HG03432 (cell line): Measurements from ENCODE around the gene C17orf50.

Experiments used
- ATAC-seq: cut with Tn5 transposase; IDR thresholded peaks from one replicate; pipeline ENCODE4 v1.9.1; 2021; ENCODE audit warnings: mild to moderate bottlenecking, moderate library complexity; ENCODE audit not compliant: unreplicated experiment

Gene C17orf50

DNA sequence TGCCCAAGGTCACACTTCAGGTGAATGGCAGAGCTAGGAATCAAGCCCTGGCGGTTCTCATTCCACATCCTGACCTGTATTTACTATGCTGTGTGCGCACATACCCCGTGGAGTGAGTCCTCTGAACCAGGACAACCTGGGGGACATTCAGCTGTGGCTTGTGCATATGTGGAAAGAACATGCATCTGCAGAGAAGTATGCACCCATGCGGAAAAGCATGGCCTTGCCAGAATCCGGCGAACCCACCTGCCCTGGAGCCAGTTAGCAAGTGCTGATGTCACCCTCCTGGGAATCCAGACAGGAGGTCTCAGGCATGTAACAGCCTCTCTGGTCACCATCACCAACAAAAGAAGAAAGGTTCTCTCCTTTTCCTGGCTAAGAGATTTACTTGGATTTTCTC, 27.3 kb upstream of the C17orf50 start:
- ATAC-seq, result no peak

GRCh38 chr17:35734396-35734795, 26.3 kb upstream of the C17orf50 start:
- no peak for ATAC-seq

DNA sequence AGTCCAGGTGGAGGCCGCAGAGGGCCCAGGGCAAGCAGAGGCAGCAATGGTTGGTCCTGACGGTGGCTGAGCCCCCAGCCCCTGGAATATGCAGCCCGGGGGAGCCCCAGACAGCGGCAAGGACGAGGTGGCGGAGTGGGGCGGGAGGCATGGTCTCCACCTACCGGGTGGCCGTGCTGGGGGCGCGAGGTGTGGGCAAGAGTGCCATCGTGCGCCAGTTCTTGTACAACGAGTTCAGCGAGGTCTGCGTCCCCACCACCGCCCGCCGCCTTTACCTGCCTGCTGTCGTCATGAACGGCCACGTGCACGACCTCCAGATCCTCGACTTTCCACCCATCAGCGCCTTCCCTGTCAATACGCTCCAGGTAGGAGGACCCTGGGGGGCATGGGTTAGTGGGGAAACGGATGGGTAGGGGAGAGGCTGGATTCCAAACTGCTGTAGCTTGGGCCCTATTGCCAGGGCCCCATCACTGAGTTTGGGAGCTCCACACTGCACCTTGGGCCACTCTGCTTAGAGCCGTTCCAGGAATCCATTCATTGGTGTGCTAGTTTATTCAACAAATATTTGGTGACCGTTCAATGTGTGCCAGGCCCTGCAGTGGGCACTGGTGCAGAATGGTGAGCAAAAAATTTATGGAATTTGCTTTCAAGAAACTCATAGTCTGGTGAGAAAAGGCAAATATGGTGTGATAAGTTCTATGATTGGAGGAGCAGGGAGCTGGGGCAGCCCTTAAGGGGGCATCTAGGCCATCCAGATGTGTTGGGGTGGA, 25.5 kb upstream of the C17orf50 start:
- no peak for ATAC-seq

- ATAC-seq, result no peak
These were observed 24.5 kb upstream of the C17orf50 start for GRCh38 chr17:35736236-35736635.

- no peak for ATAC-seq
These were observed 22.1 kb upstream of the C17orf50 start for GRCh38 chr17:35738519-35739133.

- ATAC-seq, result no peak
These were observed 20.5 kb upstream of the C17orf50 start for GRCh38 chr17:35740216-35740615.

DNA sequence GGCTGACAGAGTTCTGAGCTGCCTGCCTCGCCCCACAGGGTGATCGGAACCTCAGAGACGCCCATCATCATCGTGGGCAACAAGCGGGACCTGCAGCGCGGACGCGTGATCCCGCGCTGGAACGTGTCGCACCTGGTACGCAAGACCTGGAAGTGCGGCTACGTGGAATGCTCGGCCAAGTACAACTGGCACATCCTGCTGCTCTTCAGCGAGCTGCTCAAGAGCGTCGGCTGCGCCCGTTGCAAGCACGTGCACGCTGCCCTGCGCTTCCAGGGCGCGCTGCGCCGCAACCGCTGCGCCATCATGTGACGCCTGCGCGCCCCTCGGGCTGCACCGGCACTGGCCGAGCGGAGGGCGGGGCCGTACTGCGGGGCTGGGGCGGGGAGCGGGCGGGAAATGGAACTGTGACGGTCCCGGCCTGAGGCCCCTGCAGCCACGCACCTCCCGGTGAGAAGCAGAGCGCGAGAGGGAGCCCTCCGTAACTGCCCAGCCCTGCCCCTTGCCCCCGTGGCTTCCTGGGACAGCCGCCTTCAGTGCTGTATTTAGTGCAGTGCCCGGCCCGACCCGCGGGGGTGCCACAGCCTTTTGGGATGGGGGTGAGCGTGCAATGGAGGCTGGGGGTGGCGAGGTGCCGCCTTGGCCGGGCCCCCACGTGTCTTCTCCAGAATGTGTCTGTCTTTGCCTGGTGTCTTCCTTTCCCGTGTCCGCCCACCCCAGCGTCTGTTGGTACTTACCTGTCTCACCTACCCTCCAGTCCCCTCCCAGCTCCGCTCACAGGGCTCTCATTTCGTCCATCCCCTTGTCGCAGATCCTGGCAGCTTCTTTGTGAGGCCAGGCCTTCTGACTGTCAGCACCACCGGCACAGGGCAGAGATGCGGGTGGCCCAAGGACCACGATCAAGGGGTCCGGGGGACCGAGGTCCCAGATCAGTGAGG, 19.4 kb upstream of the C17orf50 start:
- no peak for ATAC-seq

- no peak for ATAC-seq
These were observed 18.2 kb upstream of the C17orf50 start for GRCh38 chr17:35742496-35742895.

DNA sequence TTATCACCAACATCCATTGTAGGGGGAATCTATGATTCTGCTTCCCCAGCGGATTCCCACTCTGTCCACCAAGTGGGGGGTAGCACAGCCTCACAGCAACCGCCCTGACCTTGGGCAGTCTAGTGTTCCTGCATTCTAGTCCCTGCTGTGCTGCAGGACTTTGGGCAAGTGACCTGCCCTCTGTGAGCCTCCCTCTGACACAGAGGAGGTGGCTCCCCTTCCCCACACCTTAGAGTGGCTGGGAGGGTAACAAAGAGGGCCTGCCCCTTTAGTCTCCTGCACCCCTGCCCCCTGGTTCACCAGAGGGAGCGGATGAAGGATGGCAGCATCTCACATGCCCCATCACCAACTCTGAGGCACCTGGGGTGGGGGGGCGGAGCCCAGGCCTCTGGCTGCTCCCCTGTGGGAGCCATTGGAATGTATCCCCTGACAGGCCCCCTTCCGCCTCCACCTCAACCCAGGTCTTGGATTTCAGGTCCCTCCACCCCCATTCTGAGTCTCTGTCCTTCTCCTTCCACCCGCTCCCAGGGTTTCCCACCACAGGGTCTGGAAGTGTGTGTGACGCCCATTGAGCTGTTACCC, 17.7 kb upstream of the C17orf50 start:
- ATAC-seq, result no peak

DNA sequence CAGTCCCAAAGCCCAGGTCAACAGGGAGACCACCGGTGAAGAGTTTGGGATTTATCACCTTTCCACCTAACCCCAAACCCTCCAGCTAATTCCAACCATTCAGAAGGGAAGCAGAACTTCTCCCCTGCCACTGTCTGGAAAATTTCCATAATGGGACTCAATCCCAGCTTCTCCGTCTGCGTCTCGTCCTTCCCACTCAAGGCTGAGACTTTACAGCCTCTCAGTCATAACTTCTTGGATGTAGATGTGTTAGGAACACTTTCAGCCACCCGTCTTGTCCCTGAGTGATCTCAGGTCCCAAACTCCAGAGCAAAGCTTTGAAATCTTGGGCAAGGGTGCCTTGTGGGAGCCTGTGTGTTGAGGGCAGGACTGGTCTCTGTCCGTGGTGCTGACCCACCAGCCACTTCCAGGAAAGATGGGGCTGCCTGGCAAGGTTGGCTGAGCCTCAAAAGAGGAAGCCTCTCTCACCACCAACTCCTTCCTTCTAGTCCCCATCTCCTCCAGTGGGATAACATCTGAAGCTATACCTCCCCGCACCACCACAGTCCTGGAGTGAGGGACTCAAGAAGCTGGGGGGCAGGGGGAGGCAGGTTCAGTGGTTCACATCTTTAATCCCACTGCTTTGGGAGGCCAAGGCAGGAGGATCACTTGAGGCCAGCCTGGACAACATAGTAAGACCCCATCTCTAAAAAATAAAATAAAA, 16.9 kb upstream of the C17orf50 start:
- no peak for ATAC-seq

DNA sequence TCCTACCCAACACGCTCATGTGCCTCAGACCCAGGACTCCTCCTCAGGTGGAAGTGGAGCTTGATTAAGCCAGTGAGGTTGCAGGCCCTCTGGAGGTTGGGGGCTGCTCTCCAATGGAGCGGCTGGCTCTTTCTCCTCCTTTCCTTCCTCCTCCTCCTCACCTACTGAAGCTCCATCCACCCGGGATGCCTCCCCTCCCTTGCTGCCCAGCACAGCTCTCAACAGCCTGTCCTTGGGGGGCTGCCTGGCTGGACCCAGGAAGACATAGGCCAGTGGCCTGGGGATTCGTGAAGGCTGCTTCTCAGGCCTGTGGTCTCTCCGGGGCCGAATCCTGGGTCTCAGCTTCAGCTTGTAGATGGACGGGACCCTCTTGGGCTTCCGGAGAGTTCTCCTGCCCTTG, 15.9 kb upstream of the C17orf50 start:
- no peak for ATAC-seq

DNA sequence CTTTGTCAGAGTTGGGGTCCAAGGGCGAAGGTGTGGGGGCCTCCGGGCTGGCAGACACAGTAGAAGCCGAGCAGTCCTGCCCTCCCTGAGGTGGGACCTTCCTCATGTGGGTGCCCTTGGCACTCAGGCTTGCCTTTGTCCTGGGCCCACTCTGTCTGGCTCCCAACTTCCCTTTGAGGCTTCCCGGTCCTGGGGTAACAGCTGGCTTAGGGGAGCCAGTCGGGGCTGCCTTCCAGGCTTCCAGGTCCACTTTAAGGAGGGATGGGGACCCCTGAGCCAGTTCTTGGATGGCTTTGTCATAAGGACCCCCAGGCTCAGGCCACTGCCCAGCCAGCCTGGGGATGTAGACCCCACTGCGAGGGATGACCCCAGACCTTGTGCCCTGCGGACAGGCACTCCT, 15.4 kb upstream of the C17orf50 start:
- ATAC-seq, result no peak

DNA sequence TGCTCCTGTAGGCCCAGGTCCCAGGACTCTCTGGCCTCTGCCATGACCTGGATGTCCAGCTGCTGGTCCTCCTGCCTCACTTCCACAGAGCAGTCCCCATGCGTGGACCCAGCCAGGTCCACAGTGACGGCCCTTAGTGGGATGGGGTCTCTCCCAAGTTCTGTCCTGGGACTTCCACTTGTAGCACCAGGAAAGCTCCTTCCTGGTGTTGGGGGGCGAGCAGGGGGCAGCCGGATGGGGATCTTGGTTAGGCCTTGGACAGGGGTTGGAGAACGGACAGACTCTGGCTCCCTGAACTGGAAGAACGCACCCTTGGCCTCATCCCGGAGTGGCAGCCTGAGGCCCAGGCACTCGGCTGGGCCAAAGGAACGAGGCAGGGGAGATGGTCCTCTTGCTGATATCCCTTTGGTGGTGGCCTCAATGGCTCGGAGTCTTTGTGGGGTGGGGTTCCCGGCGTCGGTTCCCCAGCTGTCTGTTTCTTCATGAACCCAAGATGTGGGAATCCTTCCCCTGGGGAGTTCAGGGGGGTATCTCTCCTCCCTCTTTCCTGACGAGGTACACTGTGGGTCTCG, 14.9 kb upstream of the C17orf50 start:
- ATAC-seq, result no peak

DNA sequence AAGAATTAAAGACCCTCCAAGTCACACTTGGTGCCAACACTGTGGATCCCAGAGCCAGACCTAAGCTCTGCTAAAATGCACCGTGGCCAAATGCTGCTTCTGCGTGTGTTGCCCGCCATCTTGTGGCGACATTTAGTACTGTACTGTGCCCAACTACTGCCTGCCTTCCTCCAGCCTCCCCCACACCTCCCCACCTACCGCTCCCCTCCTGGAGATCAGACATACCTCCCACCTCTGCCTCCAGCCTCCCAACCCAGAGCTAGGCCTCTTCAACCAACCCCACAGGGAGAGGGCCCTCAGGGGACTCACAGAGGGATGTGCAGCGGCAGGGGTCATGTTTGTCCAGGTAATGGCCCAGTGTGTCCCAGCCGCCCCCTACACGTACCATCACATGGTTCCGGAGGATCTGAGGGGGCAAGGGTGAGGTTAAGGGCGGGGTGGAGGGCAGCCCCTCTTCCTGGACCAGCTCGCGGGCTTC, 13.1 kb upstream of the C17orf50 start:
- no peak for ATAC-seq

DNA sequence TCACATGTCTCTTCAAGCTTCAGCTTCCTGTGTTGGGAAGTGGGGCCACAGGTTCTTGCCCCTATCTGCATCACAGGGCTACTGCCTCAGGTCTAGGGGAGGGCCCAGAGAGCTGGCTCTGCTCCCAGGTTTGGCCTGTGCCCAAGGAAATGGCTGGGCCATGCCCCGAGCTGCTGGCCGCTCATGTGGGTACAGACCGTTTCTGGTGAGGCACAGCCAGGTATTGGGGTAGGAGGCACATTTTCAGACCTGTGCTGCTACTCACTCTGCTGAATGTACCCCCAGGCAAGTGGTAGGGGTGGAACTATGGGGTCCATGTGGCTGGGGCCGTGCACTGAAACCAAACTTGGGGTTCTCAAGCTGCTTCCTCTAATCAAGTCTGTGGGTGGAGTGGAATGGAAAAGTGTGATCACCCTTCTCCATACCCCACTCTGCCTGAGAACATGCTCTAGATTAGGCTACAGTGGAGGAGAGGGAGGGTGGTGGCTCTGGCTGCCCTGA, 12.3 kb upstream of the C17orf50 start:
- no peak for ATAC-seq

DNA sequence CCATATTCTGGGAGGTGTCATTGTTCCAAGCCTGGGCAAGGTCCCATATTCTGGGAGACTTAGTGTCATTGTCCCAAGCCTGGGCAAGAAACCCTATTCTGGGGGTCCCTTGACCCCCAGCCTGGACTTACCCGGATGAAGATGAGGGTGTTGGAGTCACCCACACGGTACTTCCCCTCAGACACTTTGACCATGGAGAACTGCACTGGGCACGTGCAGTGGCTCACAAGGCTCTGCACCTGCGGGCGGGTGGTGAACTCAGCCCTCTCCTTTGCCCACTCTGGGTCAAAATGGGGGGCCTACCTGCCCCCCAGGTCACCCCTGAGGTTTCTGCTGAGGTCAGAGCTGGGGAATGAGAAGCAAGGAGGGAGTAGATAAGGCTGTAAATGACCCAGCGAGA, 11.7 kb upstream of the C17orf50 start:
- ATAC-seq, result no peak

- no peak for ATAC-seq
These were observed 10.9 kb upstream of the C17orf50 start for GRCh38 chr17:35749560-35750412.

GRCh38 chr17:35750526-35751395, 9.9 kb upstream of the C17orf50 start:
- ATAC-seq, result no peak
